HG03039 (cell line): Measurements from ENCODE around the gene YARS1.

Experiments
- ATAC-seq: cut with Tn5 transposase; IDR thresholded peaks from one replicate; pipeline ENCODE4 v1.9.1; 2021; ENCODE audit warnings: mild to moderate bottlenecking, moderate library complexity; ENCODE audit not compliant: unreplicated experiment

The YARS1 gene

GRCh38 chr1:32748926-32749325 lies 68.2 kb downstream of the YARS1 start:
- ATAC-seq, result no peak

GRCh38 chr1:32748348-32748747 lies 68.8 kb downstream of the YARS1 start:
- no peak for ATAC-seq

GRCh38 chr1:32746130-32746529 lies 71.0 kb downstream of the YARS1 start:
- no peak for ATAC-seq

- no peak for ATAC-seq
Measured at GRCh38 chr1:32744071-32744425, 73.1 kb downstream of the YARS1 start.

DNA sequence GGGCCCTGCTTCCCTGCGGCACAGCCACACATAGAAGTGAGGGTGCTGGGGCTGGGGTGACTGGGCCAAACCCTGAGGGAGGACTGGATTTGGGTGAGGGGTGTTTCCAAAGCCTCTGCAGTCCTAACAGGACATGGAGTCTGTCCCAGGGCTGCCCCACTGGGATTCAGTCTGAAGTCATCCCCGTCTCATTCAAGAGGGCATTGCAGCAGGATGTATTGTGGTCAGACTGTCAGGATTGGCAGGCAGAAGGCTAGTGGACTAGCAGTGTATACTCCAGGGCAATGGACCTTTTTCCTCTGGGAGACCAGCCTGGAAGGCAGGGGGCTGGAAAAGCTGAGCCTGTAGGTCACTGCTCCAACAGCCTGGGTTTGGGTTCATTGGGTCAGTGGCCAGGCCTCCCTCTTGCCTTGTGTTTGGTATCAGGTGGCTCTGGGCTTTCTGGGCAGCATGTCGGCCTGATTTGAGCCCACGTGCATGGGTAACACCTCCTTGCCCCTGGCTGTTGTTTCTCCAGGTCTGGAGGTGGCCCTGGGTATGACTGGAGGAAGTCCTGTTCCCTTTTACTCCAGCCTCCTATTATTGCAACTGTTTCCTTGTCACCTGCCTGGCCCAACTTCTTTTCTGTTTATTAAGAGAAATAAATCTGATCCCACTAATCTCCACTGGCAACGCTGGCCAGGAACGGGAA lies 73.6 kb downstream of the YARS1 start:
- ATAC-seq, result no peak

GRCh38 chr1:32742956-32743355 lies 74.2 kb downstream of the YARS1 start:
- no peak for ATAC-seq

GRCh38 chr1:32742199-32742947 lies 74.8 kb downstream of the YARS1 start:
- ATAC-seq, result no peak

GRCh38 chr1:32741413-32742198 lies 75.6 kb downstream of the YARS1 start:
- no peak for ATAC-seq

DNA sequence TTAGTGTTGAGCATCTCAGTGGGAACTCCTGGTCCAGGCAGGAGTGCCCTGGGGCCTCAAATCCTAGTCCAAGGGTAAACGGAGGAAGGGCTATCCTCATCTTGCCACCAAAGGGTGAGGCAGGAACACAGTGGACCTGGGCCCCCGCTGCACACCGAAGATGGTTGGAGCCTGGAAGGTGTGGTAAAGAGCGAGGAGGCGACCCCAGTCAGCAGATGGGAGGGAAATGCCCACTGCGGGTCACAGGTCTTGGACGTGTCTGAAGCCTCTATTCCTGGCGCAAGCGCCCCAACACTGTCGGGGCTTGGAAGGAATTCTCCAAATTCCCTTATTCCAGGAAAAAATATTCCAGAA lies 76.1 kb downstream of the YARS1 start:
- no peak for ATAC-seq

GRCh38 chr1:32736812-32737791 lies 80.1 kb downstream of the YARS1 start:
- no peak for ATAC-seq

- ATAC-seq, result no peak
Measured at GRCh38 chr1:32733582-32734321, 83.4 kb downstream of the YARS1 start.

- no peak for ATAC-seq
Measured at GRCh38 chr1:32729254-32730046, 87.7 kb downstream of the YARS1 start.

DNA sequence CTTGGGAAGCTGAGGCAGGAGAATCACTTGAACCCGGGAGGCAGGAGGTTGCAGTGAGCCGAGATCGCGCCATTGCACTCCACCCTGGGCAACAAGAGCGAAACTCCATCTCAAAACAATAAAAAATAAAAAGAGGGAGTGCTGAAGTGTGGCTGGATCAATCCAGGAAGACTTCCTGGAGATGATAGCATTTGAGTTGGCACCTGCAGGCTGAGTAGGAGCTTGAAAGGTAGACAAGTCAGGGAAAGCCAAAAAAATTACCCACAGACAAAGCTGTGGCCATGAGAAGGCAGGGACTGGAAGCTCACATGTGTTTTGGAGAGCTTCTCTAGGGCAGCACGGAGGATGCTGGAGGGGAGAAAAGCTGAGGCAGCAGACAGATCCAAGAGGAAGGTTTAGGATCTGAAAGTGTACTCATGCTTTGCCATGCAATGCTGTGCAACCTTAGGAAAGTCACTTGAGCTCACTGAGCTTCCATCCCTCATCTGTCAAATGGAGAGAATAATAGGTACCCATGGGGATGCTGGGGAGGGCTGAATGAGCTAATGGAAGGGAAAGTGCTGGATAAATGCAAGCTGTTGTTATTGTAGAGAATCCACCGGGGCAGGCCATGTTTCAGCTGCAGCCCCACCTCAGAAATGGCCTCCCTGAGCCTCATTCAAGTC lies 88.6 kb downstream of the YARS1 start:
- ATAC-seq, result no peak

GRCh38 chr1:32727876-32728275 lies 89.3 kb downstream of the YARS1 start:
- ATAC-seq, result no peak

- no peak for ATAC-seq
Measured at GRCh38 chr1:32725615-32725982, 91.6 kb downstream of the YARS1 start.
